Measurements from ENCODE around the gene CFAP210.

DNA sequence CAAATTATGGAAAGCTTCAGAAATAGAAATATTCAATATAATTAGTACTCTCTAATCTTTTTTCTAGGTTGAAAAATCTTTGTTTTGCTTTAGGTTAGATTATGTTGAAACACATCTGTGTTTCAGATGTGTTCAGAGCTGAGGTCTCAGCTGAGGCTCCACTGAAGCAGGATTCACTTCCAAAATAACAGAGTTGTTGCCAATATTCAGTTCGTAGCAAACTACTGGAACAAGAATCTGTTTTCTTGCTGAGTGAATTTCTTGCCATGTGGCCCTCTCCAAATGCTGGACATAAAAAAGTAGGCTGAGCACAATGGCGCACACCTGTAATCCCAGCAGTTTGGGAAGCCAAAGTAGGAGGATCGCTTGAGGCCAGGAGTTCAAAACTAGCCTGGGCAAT is 8.8 kb upstream of the CFAP210 start:
- TF ChIP-seq, protein P1, sequence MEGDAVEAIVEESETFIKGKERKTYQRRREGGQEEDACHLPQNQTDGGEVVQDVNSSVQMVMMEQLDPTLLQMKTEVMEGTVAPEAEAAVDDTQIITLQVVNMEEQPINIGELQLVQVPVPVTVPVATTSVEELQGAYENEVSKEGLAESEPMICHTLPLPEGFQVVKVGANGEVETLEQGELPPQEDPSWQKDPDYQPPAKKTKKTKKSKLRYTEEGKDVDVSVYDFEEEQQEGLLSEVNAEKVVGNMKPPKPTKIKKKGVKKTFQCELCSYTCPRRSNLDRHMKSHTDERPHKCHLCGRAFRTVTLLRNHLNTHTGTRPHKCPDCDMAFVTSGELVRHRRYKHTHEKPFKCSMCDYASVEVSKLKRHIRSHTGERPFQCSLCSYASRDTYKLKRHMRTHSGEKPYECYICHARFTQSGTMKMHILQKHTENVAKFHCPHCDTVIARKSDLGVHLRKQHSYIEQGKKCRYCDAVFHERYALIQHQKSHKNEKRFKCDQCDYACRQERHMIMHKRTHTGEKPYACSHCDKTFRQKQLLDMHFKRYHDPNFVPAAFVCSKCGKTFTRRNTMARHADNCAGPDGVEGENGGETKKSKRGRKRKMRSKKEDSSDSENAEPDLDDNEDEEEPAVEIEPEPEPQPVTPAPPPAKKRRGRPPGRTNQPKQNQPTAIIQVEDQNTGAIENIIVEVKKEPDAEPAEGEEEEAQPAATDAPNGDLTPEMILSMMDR (IDR thresholded peaks at IDR 0.05), result no peak
- no peak for TF ChIP-seq POLR2A (IDR thresholded peaks at IDR 0.05)
- no peak for TF ChIP-seq POLR2AphosphoS5 (IDR thresholded peaks at IDR 0.05)

Measured in breast epithelium (tissue), 3 donors.